ENCODE measurements around the gene SENP8. TPM values are rescaled to one million over a fixed set of nuclear protein-coding genes. Genes with fewer than 3 reads are reported as not detected.

The SENP8 gene
- total and polyA plus RNA-seq, 2 of the 8 experiments (the other 6 are each of a cell fraction or from before 2014, with no cell fraction given) = 4.1 to 6.0 TPM

DNA sequence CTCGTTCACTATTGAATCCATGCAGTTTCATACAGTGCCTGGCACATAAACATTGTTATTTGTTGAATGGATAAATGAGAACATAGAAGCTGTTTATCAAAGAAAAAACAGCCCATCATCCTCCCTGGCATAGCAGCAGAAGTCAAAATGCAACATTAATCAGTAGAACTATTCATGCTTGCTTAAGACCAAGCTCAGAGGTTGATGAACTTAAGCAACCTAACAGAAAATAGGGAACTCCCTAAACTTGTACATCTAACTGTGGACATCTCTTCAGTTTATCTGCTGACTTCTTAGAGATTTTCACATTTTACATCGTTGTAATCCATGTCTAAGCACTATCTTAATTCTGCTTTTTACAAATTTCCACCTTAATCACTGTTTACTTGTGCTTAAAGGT, 29.2 kb downstream of the SENP8 start:
- CTCF ChIA-PET (ENCODE audit: partially characterized antibody) = interaction anchor here (0.6 to 2.5 kb wide), 3 partner anchors 9 to 224 kb away, joined by 3 to 14 read pairs (median 3); no protein-coding TSS in a partner anchor

More for the DNA sequence above, 29.2 kb downstream of the SENP8 start:
- no peak overlapping the region for H3K27ac ChIP-seq (ENCODE audit: low read depth, low read length)
- H3K79me2 ChIP-seq (ENCODE audit: control insufficient read depth in 1 of 2, insufficient read depth in 2 of 2, low read length in 2 of 2) = no peaks in the 10 kb centered on the region
- DNase-seq (ENCODE audit: low read depth in 1 of 2, low spot score in 2 of 2) = no peak
- TF ChIP-seq YY1 (IDR thresholded peaks at IDR 0.05; ENCODE audit: low read depth, low read length) = no peak
- TF ChIP-seq, protein P1, sequence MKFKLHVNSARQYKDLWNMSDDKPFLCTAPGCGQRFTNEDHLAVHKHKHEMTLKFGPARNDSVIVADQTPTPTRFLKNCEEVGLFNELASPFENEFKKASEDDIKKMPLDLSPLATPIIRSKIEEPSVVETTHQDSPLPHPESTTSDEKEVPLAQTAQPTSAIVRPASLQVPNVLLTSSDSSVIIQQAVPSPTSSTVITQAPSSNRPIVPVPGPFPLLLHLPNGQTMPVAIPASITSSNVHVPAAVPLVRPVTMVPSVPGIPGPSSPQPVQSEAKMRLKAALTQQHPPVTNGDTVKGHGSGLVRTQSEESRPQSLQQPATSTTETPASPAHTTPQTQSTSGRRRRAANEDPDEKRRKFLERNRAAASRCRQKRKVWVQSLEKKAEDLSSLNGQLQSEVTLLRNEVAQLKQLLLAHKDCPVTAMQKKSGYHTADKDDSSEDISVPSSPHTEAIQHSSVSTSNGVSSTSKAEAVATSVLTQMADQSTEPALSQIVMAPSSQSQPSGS (IDR thresholded peaks at IDR 0.05; ENCODE audit: low read length) = no peak
- TF ChIP-seq, protein P2, sequence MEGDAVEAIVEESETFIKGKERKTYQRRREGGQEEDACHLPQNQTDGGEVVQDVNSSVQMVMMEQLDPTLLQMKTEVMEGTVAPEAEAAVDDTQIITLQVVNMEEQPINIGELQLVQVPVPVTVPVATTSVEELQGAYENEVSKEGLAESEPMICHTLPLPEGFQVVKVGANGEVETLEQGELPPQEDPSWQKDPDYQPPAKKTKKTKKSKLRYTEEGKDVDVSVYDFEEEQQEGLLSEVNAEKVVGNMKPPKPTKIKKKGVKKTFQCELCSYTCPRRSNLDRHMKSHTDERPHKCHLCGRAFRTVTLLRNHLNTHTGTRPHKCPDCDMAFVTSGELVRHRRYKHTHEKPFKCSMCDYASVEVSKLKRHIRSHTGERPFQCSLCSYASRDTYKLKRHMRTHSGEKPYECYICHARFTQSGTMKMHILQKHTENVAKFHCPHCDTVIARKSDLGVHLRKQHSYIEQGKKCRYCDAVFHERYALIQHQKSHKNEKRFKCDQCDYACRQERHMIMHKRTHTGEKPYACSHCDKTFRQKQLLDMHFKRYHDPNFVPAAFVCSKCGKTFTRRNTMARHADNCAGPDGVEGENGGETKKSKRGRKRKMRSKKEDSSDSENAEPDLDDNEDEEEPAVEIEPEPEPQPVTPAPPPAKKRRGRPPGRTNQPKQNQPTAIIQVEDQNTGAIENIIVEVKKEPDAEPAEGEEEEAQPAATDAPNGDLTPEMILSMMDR (IDR thresholded peaks at IDR 0.05; ENCODE audit: control extremely low read depth in 1 of 3, insufficient read depth in 1 of 3, low read depth in 1 of 3, low read length in 3 of 3) = no peak
- no peaks in the 10 kb centered on the region for H3K4me1 ChIP-seq (replicated peaks in 1 of 4; ENCODE audit: control insufficient read depth in 3 of 4, insufficient read depth in 4 of 4, low read length in 3 of 4)
- H3K23ac ChIP-seq (ENCODE audit: insufficient read length) = no peak overlapping the region
- WGBS, 2 experiments (ENCODE audit: extremely low coverage in 1 of 2, insufficient coverage in 1 of 2, insufficient read length in 1 of 2, insufficient replicate concordance in 2 of 2, low coverage in 1 of 2, low lambda C conversion rate in 2 of 2, missing lambda C conversion rate in 1 of 2) = 73% methylated on average over 2 of the region's 2 CpGs; no CpG with 5 or more reads in 1 of the 2 experiments
- no peak overlapping the region for H2AK5ac ChIP-seq (ENCODE audit: low read depth, low read length)
- H3K56ac ChIP-seq (replicated peaks; ENCODE audit: insufficient read length, low read depth, low read length) = no peak overlapping the region
- no peak overlapping the region for H3K4ac ChIP-seq (replicated peaks; ENCODE audit: insufficient read length, low read depth, low read length)
- no peaks in the 10 kb centered on the region for H3K9me3 ChIP-seq (ENCODE audit: insufficient read depth in 2 of 2, low read depth in 1 of 2, low read length in 1 of 2)
- no peaks in the 10 kb centered on the region for H3K79me1 ChIP-seq (ENCODE audit: low read depth, low read length)
- H3K9ac ChIP-seq (replicated peaks in 1 of 4; ENCODE audit: extremely low read depth in 1 of 4, low read depth in 3 of 4, low read length in 3 of 4) = no peak overlapping the region
- H4K20me1 ChIP-seq (replicated peaks in 1 of 2; ENCODE audit: control insufficient read depth in 1 of 2, insufficient read depth in 2 of 2, low read length in 2 of 2) = no peaks in the 10 kb centered on the region
- H2BK20ac ChIP-seq (ENCODE audit: low read length) = no peak overlapping the region
- H4K5ac ChIP-seq (ENCODE audit: insufficient read length, low read depth, low read length) = no peak overlapping the region
- H3K23me2 ChIP-seq (ENCODE audit: low read depth, low read length) = no peaks in the 10 kb centered on the region
- H3K14ac ChIP-seq (ENCODE audit: insufficient read length) = no peak overlapping the region
- H2BK12ac ChIP-seq (ENCODE audit: low read depth, low read length) = no peak overlapping the region
- H3K18ac ChIP-seq (ENCODE audit: extremely low read depth, low read length) = no peak overlapping the region
- H4K91ac ChIP-seq (replicated peaks; ENCODE audit: insufficient read length, low read length) = no peak overlapping the region
- no peak overlapping the region for H3K4me2 ChIP-seq (ENCODE audit: insufficient read depth in 1 of 2, low read depth in 2 of 2, low read length in 2 of 2)
- FAIRE-seq = no peak
- H3K4me3 ChIP-seq (ENCODE audit: extremely low read depth in 1 of 4, insufficient read depth in 2 of 4, low read depth in 3 of 4, low read length in 4 of 4) = no peak overlapping the region
- no peaks in the 10 kb centered on the region for H3K27me3 ChIP-seq (replicated peaks in 1 of 4; ENCODE audit: control insufficient read depth in 3 of 4, extremely low read depth in 1 of 4, insufficient read depth in 3 of 4, low read length in 3 of 4)
- H3K36me3 ChIP-seq (ENCODE audit: control insufficient read depth in 2 of 4, insufficient read depth in 4 of 4, low read length in 3 of 4) = no peaks in the 10 kb centered on the region
- H2BK15ac ChIP-seq (ENCODE audit: low read length) = no peak overlapping the region
- H2BK120ac ChIP-seq (replicated peaks; ENCODE audit: low read depth, low read length) = no peak overlapping the region
- H2AFZ ChIP-seq (ENCODE audit: low read length) = no peak overlapping the region
- POLR2A ChIA-PET (ENCODE audit: partially characterized antibody) = no interaction called here
- no peak overlapping the region for H4K8ac ChIP-seq (ENCODE audit: extremely low read depth, insufficient read depth, low read length)
- no peak overlapping the region for H2BK5ac ChIP-seq (ENCODE audit: low read depth, low read length)
